Thyroid gland (tissue), 4 donors: Measurements from ENCODE around the gene TP53BP2.
"Not testable (repeated sequence)": the region's sequence is repeated elsewhere in the genome, so short reads cannot be mapped to it uniquely, and the experiment has no call there.

ENCODE experiments used
- CTCF ChIP-seq, 6 experiments: fragments of 200-600 bp in 3 of 6; fragments of 450-650 bp in 3 of 6; sonication (generic) in 3 of 6; IDR thresholded peaks; one replicate each; pipeline ENCODE4 v1.5.1; 2016 to 2019; ENCODE audit warnings: antibody characterized with exemption in 6 of 6, mild to moderate bottlenecking in 2 of 6, inconsistent platforms in 1 of 6, moderate library complexity in 1 of 6
- POLR2A ChIP-seq, 2 donors: fragments of 450-650 bp; IDR thresholded peaks; one replicate each; pipeline ENCODE4 v1.6.1; 2017; ENCODE audit warnings: antibody characterized with exemption in 2 of 2, mild to moderate bottlenecking in 2 of 2, moderate library complexity in 1 of 2

GRCh38 chr1:223889319-223889718, 43.6 kb upstream of the TP53BP2 start:
- not testable (repeated sequence) for TF ChIP-seq CTCF, POLR2A (IDR thresholded peaks at IDR 0.05)
